Liver (tissue), 9 donors: ENCODE measurements around the gene GART. TPM values are rescaled to one million over a fixed set of nuclear protein-coding genes. Genes with fewer than 3 reads are reported as not detected.

ENCODE experiments used
- DNase-seq: peaks from one replicate; pipeline ENCODE4 v3.0.0-alpha.2; 2017; ENCODE audit warnings: low spot score
- H3K27ac ChIP-seq, 2 donors: one replicate each; pipeline ENCODE4 v1.7.0; 2013; ENCODE audit warnings: inconsistent platforms in 2 of 2, low read length in 2 of 2, control low read depth in 1 of 2, low read depth in 1 of 2, mild to moderate bottlenecking in 1 of 2
- H3K27me3 ChIP-seq, 4 donors: one replicate each; pipeline versions ENCODE4 v1.6.1 to v1.7.0; 2013; ENCODE audit warnings: low read length in 3 of 4, inconsistent platforms in 1 of 4, mild to moderate bottlenecking in 1 of 4, moderate library complexity in 1 of 4; ENCODE audit not compliant: control insufficient read depth in 4 of 4, insufficient read depth in 4 of 4
- H3K36me3 ChIP-seq, 4 donors: one replicate each; pipeline versions ENCODE4 v1.6.1 to v1.7.0; 2013; ENCODE audit warnings: low read length in 3 of 4, mild to moderate bottlenecking in 3 of 4, low read depth in 1 of 4, moderate library complexity in 1 of 4; ENCODE audit not compliant: control insufficient read depth in 4 of 4, insufficient read depth in 3 of 4
- H3K4me1 ChIP-seq, 4 donors: one replicate each; pipeline versions ENCODE4 v1.6.1 to v1.7.0; 2013; ENCODE audit warnings: low read length in 3 of 4, mild to moderate bottlenecking in 3 of 4, moderate library complexity in 1 of 4; ENCODE audit not compliant: control insufficient read depth in 4 of 4, insufficient read depth in 4 of 4
- H3K4me3 ChIP-seq, 3 donors: one replicate each; pipeline versions ENCODE4 v1.6.1 to v1.7.0; 2013; ENCODE audit warnings: low read length in 3 of 3, control low read depth in 1 of 3, low read depth in 1 of 3, mild to moderate bottlenecking in 1 of 3
- H3K9ac ChIP-seq, 2 donors: one replicate each; pipeline ENCODE4 v1.7.0; 2013; ENCODE audit warnings: low read length in 2 of 2, mild to moderate bottlenecking in 2 of 2, moderate library complexity in 2 of 2, control low read depth in 1 of 2, low read depth in 1 of 2
- H3K9me3 ChIP-seq, 4 donors: one replicate each; pipeline versions ENCODE4 v1.6.1 to v1.7.0; 2013; ENCODE audit warnings: low read length in 3 of 4; ENCODE audit not compliant: control insufficient read depth in 4 of 4
- CTCF ChIP-seq: fragments of 150-350 bp; IDR thresholded peaks from 2 replicates; pipeline ENCODE4 v1.5.1; 2017; ENCODE audit warnings: improper control_type of control experiment, low read depth, low read length; ENCODE audit not compliant: missing input control
- EGR1 ChIP-seq, 2 donors: IDR thresholded peaks; 2 replicates each; pipeline ENCODE4 v1.6.1; 2016 to 2018; ENCODE audit warnings: antibody characterized with exemption in 2 of 2, low read depth in 2 of 2
- FOXA1 ChIP-seq: IDR thresholded peaks from 2 replicates; pipeline ENCODE4 v1.6.1; 2016; ENCODE audit warnings: antibody characterized with exemption
- FOXA2 ChIP-seq: IDR thresholded peaks from 2 replicates; pipeline ENCODE4 v1.6.1; 2016; ENCODE audit warnings: antibody characterized with exemption
- GABPA ChIP-seq, 2 donors: IDR thresholded peaks in 1 of 2; conservative IDR thresholded peaks in 1 of 2; 2 replicates each; pipeline ENCODE4 v1.6.1; 2016; ENCODE audit warnings: antibody characterized with exemption in 2 of 2, mild to moderate bottlenecking in 1 of 2, moderate library complexity in 1 of 2
- HNF4A ChIP-seq, 2 donors: conservative IDR thresholded peaks; 2 replicates each; pipeline ENCODE4 v1.6.1; 2016; ENCODE audit warnings: antibody characterized with exemption in 2 of 2, mild to moderate bottlenecking in 2 of 2
- HNF4G ChIP-seq: IDR thresholded peaks from 2 replicates; pipeline ENCODE4 v1.6.1; 2016; ENCODE audit warnings: antibody characterized with exemption
- JUND ChIP-seq, 2 donors: IDR thresholded peaks; 2 replicates each; pipeline ENCODE4 v1.6.1; 2016; ENCODE audit warnings: antibody characterized with exemption in 2 of 2
- NR2F2 ChIP-seq: IDR thresholded peaks from 2 replicates; pipeline ENCODE4 v1.6.1; 2016; ENCODE audit warnings: antibody characterized with exemption
- RAD21 ChIP-seq, 2 donors: IDR thresholded peaks; 2 replicates each; pipeline ENCODE4 v1.6.1; 2016; ENCODE audit warnings: antibody characterized with exemption in 2 of 2, mild to moderate bottlenecking in 2 of 2
- RXRA ChIP-seq, 2 donors: IDR thresholded peaks; 2 replicates each; pipeline ENCODE4 v1.6.1; 2017 to 2018; ENCODE audit warnings: antibody characterized with exemption in 2 of 2, mild to moderate bottlenecking in 1 of 2
- SP1 ChIP-seq: IDR thresholded peaks from 2 replicates; pipeline ENCODE4 v1.6.1; 2018; ENCODE audit warnings: antibody characterized with exemption, mild to moderate bottlenecking
- TAF1 ChIP-seq: conservative IDR thresholded peaks from 2 replicates; pipeline ENCODE4 v1.6.1; 2016; ENCODE audit warnings: antibody characterized with exemption, mild to moderate bottlenecking
- YY1 ChIP-seq: IDR thresholded peaks from 2 replicates; pipeline ENCODE4 v1.6.1; 2016; ENCODE audit warnings: antibody characterized with exemption, mild to moderate bottlenecking
- ZBTB33 ChIP-seq: IDR thresholded peaks from 2 replicates; pipeline ENCODE4 v1.6.1; 2016; ENCODE audit warnings: antibody characterized with exemption
- WGBS: extraction: QIAGEN DNeasy Blood & Tissue Kit; methylation state at CpG from one replicate; pipeline ENCODE4 v1.1.7; 2013; 5-methylcytosine and 5-hydroxymethylcytosine counted together
- polyA plus RNA-seq, 2 donors: library from polyadenylated mRNA; stranded (reverse) in 1 of 2; unstranded in 1 of 2; fragments of 200-250 nt in 1 of 2; fragments of >200 nt in 1 of 2; fragmentation: Nextera tagmentation in 1 of 2; extraction: Ambion mirVana in 1 of 2; gene quantifications; one replicate each; pipeline versions ENCODE4 v1.2.1 to v1.2.3, GENCODE V29; 2013 to 2015
- total RNA-seq, 2 donors: library from RNA; depleted of rRNA; stranded (reverse); fragments of >200 nt; gene quantifications; one replicate each; pipeline ENCODE4 v1.2.3, GENCODE V29; 2014
- TF ChIP-seq, protein P1 (sequence below): IDR thresholded peaks from 2 replicates; pipeline ENCODE4 v1.6.1; 2016; ENCODE audit warnings: antibody characterized with exemption
- donor health status: healthy.
- donor health status: healthy.
- donor health status: healthy.
- donor health status: healthy.
- donor health status: healthy.

Gene GART
- total and polyA plus RNA-seq, 4 donors: 15.7 to 76.8 (median 32.0) TPM

- peaks cover 4 to 17% (median 10%) of the 10 kb centered on the region in 4 donors for H3K4me1 ChIP-seq
- peak; percentile 47 for DNase-seq
- H3K27ac ChIP-seq: peak overlapping the region; percentile 80 to 94
- TF ChIP-seq RXRA (IDR thresholded peaks at IDR 0.05): no peak
- no peak for TF ChIP-seq JUND (IDR thresholded peaks at IDR 0.05)
- no peak for TF ChIP-seq TAF1
- TF ChIP-seq, protein P1, sequence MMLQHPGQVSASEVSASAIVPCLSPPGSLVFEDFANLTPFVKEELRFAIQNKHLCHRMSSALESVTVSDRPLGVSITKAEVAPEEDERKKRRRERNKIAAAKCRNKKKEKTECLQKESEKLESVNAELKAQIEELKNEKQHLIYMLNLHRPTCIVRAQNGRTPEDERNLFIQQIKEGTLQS: no peak
- peaks cover 0 to 3% (median 0%) of the 10 kb centered on the region in 4 donors for H3K36me3 ChIP-seq
- H3K9ac ChIP-seq: peak overlapping the region; percentile 39 to 48
- H3K9me3 ChIP-seq: no peaks in the 10 kb centered on the region
- H3K27me3 ChIP-seq: no peaks in the 10 kb centered on the region
- peak overlapping the region; percentile 45 to 88 (median 84) for H3K4me3 ChIP-seq
- WGBS: 1% methylated on average over 57 of the region's 57 CpGs
These were observed 46.0 kb upstream of the GART start for GRCh38 chr21:33587792-33588484.

DNA sequence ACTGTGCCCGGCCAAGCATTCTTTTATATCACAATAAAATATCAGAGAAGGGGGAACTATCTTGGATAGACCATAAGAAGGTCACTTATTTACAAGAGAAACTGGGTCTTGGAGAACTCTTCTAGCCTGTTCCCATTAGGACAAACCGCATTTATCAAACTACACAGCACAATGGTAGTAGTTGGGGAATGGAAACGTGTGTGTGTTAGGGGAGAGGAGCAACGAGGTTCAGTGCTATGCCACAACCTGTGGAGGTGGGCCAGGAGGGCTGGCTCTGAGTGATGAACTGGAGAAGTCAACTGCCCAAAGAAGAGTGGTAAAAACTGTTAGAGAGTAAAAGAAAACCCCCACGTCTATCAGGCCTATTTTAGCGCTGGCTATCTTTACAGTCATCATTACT lies 45.0 kb upstream of the GART start:
- H3K4me3 ChIP-seq: no peak overlapping the region
- no peaks in the 10 kb centered on the region for H3K9me3 ChIP-seq
- no peak overlapping the region for H3K9ac ChIP-seq
- TF ChIP-seq YY1 (no peak), HNF4A (conservative IDR thresholded peaks at IDR 0.05) (no peak), FOXA1 (no peak), SP1 (no peak), RAD21 (IDR thresholded peaks at IDR 0.05) (no peak), CTCF (no peak), RXRA (IDR thresholded peaks at IDR 0.05) (no peak), JUND (IDR thresholded peaks at IDR 0.05) (no peak), NR2F2 (no peak), FOXA2 (no peak), GABPA (IDR thresholded peaks at IDR 0.05 in 1 of 2, conservative IDR thresholded peaks at IDR 0.05 in 1 of 2) (no peak), TAF1 (no peak), ZBTB33 (no peak), HNF4G (no peak), EGR1 (IDR thresholded peaks at IDR 0.05; ENCODE audit: low read depth in 2 of 2) (no peak)
- TF ChIP-seq, protein P1: no peak
- WGBS: 85% methylated on average over 6 of the region's 6 CpGs
- no peak for DNase-seq
- peaks cover 4 to 17% (median 10%) of the 10 kb centered on the region in 4 donors for H3K4me1 ChIP-seq
- H3K27me3 ChIP-seq: no peaks in the 10 kb centered on the region
- peaks cover 0 to 3% (median 0%) of the 10 kb centered on the region in 4 donors for H3K36me3 ChIP-seq
- H3K27ac ChIP-seq: no peak overlapping the region
